Left lung (tissue), 10 donors: ENCODE data around the gene SLC52A3. TPM values are rescaled to one million over a fixed set of nuclear protein-coding genes. Genes with fewer than 3 reads are reported as not detected.
"Not testable (repeated sequence)": the region's sequence is repeated elsewhere in the genome, so short reads cannot be mapped to it uniquely, and the experiment has no call there.

Experiments
- ATAC-seq: fragments of 200-7000 bp; cut with Tn5 transposase; one replicate; pipeline ENCODE4 v1.9.1; 2020; ENCODE audit warnings: moderate library complexity
- DNase-seq, 4 donors: peaks; one replicate each; pipeline ENCODE4 v3.0.0-alpha.2; 2013 to 2020
- H3K27ac ChIP-seq, 2 donors: fragments of 200-600 bp; sonication (generic) in 1 of 2; one replicate each; pipeline versions ENCODE4 v1.5.0 to v1.8.0; 2020 to 2021
- H3K27me3 ChIP-seq, 2 donors: fragments of 200-600 bp; sonication (generic) in 1 of 2; one replicate each; pipeline versions ENCODE4 v1.5.0 to v1.8.0; 2020 to 2021
- H3K36me3 ChIP-seq, 2 donors: fragments of 200-600 bp; sonication (generic) in 1 of 2; one replicate each; pipeline versions ENCODE4 v1.5.0 to v1.8.0; 2020 to 2021
- H3K4me1 ChIP-seq, 2 donors: fragments of 200-600 bp; one replicate each; pipeline ENCODE4 v1.8.0; 2021
- H3K4me3 ChIP-seq, 2 donors: fragments of 200-600 bp; sonication (generic) in 1 of 2; one replicate each; pipeline versions ENCODE4 v1.5.0 to v1.8.0; 2020 to 2021; ENCODE audit warnings: mild to moderate bottlenecking in 1 of 2
- H3K9me3 ChIP-seq, 2 donors: fragments of 200-600 bp; sonication (generic) in 1 of 2; one replicate each; pipeline versions ENCODE4 v1.5.0 to v1.8.0; 2020 to 2021
- intact Hi-C, 2 donors: fragments of 100-400 bp; cut with DNase I; formaldehyde crosslinking; loops; one replicate each; pipeline versions ENCODE4 v1.11.2 to v1.14.2; 2022
- polyA plus RNA-seq, 6 donors: library from polyadenylated mRNA; unstranded; fragments of 120-200 nt; gene quantifications; one replicate each; pipeline ENCODE4 v1.2.1, GENCODE V29; 2013; ENCODE audit not compliant: insufficient read length in 6 of 6
- total RNA-seq, 2 donors: library from RNA; stranded (reverse); fragmentation: NEBNext Ultra II Directional; extraction: Animal tissue kit (Norgen Biotek cat#: 25700); gene quantifications; one replicate each; pipeline ENCODE4 v1.2.1, GENCODE V29; 2021
- TF ChIP-seq, protein P1 (sequence below), 2 donors: fragments of 200-600 bp; sonication (generic) in 1 of 2; IDR thresholded peaks; one replicate each; pipeline versions ENCODE4 v1.5.0 to v1.8.0; 2021; ENCODE audit warnings: antibody characterized with exemption in 2 of 2
- donor health status: DM: no; HTN: yes; CAD: no.
- donor health status: DM: no; HTN: no; CAD: no.

SLC52A3 gene
- total and polyA plus RNA-seq, 8 donors = 0.37 to 2.7 (median 0.55) TPM

- Histone ChIP-seq H3K4me3 (no peak overlapping the region), H3K36me3 (no peaks in the 10 kb centered on the region), H3K4me1 (no peaks in the 10 kb centered on the region), H3K27ac (no peak overlapping the region), H3K27me3 (peaks cover 0 to 35% of the 10 kb centered on the region in 2 donors), H3K9me3 (peaks cover 0 to 18% of the 10 kb centered on the region in 2 donors)
- intact Hi-C loops = no loop called here
- ATAC-seq = no peak
- TF ChIP-seq, protein P1, sequence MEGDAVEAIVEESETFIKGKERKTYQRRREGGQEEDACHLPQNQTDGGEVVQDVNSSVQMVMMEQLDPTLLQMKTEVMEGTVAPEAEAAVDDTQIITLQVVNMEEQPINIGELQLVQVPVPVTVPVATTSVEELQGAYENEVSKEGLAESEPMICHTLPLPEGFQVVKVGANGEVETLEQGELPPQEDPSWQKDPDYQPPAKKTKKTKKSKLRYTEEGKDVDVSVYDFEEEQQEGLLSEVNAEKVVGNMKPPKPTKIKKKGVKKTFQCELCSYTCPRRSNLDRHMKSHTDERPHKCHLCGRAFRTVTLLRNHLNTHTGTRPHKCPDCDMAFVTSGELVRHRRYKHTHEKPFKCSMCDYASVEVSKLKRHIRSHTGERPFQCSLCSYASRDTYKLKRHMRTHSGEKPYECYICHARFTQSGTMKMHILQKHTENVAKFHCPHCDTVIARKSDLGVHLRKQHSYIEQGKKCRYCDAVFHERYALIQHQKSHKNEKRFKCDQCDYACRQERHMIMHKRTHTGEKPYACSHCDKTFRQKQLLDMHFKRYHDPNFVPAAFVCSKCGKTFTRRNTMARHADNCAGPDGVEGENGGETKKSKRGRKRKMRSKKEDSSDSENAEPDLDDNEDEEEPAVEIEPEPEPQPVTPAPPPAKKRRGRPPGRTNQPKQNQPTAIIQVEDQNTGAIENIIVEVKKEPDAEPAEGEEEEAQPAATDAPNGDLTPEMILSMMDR (IDR thresholded peaks at IDR 0.05) = no peak
- no peak for DNase-seq
Observed at GRCh38 chr20:805713-806112, 37.4 kb upstream of the SLC52A3 start.

DNA sequence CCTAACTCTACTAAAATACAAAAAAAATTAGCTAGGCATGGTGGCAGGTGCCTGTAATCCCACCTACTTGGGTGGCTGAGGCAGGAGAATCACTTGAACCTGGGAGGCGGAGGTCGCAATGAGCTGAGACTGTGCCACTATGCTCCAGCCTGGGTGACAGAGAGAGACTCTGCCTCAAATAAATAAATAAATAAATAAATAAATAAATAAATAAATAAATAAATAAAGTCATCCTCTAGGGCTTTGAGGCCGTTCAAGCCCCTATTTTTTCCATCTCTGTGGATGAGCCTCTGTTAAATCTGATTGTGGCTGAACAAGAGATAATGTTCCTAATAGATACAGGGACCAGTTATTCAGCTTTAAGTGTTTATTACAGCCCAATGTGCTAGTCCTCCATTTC, 33.4 kb upstream of the SLC52A3 start:
- peaks cover 0 to 25% of the 10 kb centered on the region in 2 donors for H3K27me3 ChIP-seq
- intact Hi-C loops = no loop called here
- TF ChIP-seq, protein P1 (IDR thresholded peaks at IDR 0.05) = no peak
- H3K4me3 ChIP-seq = no peak overlapping the region
- DNase-seq = no peak
- no peaks in the 10 kb centered on the region for H3K36me3 ChIP-seq
- ATAC-seq = no peak
- H3K27ac ChIP-seq = no peak overlapping the region
- no peaks in the 10 kb centered on the region for H3K4me1 ChIP-seq
- peaks cover 0 to 15% of the 10 kb centered on the region in 2 donors for H3K9me3 ChIP-seq

GRCh38 chr20:800026-800425, 31.7 kb upstream of the SLC52A3 start:
- H3K4me1 ChIP-seq, H3K9me3 ChIP-seq, DNase-seq, H3K4me3 ChIP-seq, ATAC-seq, intact Hi-C loops, H3K36me3 ChIP-seq, H3K27ac ChIP-seq: not testable (repeated sequence)
- H3K27me3 ChIP-seq = peaks cover 0 to 32% of the 10 kb centered on the region in 2 donors

DNA sequence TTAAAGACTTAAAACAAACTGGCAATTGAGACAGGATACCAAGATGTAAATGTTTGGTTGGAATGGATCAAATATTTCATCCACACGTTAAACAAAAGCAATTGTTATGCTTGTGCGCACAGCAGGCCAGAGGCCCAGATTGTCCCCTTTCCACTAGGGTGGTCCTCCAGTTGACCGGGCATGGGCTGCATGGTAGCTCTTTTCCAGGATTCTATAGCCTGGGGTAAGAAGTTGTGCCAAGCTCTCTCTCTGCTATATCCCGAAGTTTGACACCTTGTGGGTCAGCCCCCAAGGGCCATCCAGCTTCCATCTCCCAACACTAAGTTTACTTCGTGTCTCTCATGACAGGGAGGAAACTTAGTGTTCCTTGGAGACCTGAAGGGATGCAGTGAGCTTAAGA, 30.4 kb upstream of the SLC52A3 start:
- intact Hi-C loops, DNase-seq, ATAC-seq, H3K4me3 ChIP-seq, H3K4me1 ChIP-seq, H3K9me3 ChIP-seq, H3K36me3 ChIP-seq, H3K27ac ChIP-seq: not testable (repeated sequence)
- H3K27me3 ChIP-seq = peaks cover 0 to 32% of the 10 kb centered on the region in 2 donors

DNA sequence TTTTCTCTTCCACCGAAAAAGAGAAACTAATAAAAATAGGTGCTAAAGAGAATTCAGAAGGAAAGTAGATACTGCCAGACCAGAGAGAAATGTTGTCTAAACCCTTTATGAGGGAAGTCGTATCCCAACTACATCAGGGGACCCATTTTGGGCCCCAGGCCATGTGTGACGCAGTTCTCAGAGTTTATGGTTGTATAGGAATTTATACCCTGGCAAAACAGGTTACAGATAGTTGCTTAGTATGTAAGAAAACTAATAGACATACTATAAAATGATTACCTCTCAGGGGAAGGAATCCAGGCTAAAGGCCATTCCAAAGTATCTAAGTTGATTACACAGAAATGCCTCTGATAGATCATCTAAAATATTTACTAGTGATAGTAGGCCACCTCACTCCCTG, 28.6 kb upstream of the SLC52A3 start:
- ATAC-seq = no peak

GRCh38 chr20:792248-792647, 23.9 kb upstream of the SLC52A3 start:
- Histone ChIP-seq H3K27me3 (peaks cover 0 to 16% of the 10 kb centered on the region in 2 donors), H3K36me3 (no peaks in the 10 kb centered on the region), H3K4me1 (no peaks in the 10 kb centered on the region), H3K4me3 (no peak overlapping the region), H3K27ac (no peak overlapping the region), H3K9me3 (peaks cover 0 to 15% of the 10 kb centered on the region in 2 donors)
- DNase-seq (no peak), ATAC-seq (no peak)
- intact Hi-C loops = no loop called here
- TF ChIP-seq, protein P1 (IDR thresholded peaks at IDR 0.05) = no peak

More for the DNA sequence above, 28.6 kb upstream of the SLC52A3 start:
- intact Hi-C loops = no loop called here
- Histone ChIP-seq H3K4me1 (no peaks in the 10 kb centered on the region), H3K9me3 (peaks cover 0 to 9% of the 10 kb centered on the region in 2 donors), H3K27me3 (peaks cover 0 to 29% of the 10 kb centered on the region in 2 donors), H3K27ac (no peak overlapping the region), H3K36me3 (no peaks in the 10 kb centered on the region), H3K4me3 (no peak overlapping the region)
- no peak for DNase-seq
- TF ChIP-seq, protein P1 (IDR thresholded peaks at IDR 0.05) = no peak
